Activated CD4-positive, alpha-beta T cell treated with anti-CD3 and anti-CD28 coated beads, Interleukin-2, amount 50 U/mL, for 24 hours (primary cell): ENCODE measurements around the gene ACHE.

ENCODE experiments used
- DNase-seq, 2 donors: peaks; one replicate each; pipeline ENCODE4 v3.0.0-alpha.2; 2020; ENCODE audit warnings: low read depth in 1 of 2, low spot score in 1 of 2

Gene ACHE

DNA sequence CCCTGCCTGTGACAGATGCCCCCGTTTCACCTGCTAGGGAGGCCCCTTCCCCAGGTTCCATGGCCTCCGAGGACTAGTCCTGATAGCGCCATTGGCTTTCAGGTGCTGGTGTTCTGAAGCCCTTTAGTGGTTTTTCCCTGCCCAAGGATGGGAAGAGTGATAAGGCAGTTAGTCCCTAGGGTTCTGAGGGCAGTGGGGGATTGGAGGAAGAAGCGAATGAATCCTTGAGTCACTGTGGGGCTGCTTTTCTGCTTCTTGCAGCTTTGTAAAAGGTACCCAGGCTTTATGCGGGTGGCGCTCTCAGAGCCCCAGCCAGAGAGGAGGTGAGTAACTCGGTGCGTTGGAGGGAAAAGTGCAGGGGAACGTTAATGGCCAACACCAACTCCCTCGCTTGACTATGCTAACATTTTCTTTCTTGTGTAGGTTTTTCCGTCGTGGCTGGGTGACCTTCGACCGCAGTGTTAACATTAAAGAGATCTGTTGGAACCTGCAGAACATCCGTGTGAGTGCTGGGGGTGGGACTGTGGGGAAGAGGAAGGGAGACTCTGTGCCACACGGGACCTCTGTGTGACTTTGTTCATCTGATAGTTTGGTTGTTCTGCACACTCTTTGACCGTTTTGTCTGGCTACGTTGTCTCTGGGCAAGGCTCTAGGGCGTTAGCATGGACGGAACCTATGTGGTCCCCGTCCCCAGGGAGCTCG lies 10.1 kb downstream of the ACHE start:
- no peak for DNase-seq

DNA sequence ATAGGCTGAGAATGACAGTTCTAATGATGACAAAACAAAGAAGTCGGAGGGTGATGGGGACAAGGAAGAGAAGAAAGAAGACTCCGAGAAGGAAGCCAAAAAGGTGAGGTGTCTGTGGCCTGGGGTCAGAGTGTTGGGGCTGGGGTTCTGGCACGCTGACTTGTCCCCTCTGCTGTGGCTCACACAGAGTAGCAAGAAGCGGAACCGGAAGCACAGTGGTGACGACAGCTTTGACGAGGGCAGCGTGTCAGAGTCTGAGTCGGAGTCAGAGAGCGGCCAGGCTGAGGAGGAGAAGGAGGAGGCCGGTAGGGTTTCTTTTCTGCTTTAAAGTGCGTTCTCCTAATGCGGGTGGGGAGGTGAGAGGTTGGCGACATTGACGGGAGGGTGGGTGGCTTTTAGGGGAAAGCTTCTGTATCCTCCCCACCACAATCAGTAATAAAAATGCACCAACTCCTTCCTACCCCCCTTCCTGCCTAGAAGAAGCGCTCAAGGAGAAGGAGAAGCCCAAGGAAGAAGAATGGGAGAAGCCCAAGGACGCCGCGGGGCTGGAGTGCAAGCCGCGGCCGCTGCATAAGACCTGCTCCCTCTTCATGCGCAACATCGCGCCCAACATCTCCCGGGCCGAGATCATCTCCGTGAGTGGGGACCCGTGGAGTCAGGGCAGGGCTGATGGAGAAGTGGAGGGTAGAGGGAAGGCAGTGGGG lies 10.8 kb downstream of the ACHE start:
- no peak for DNase-seq

DNA sequence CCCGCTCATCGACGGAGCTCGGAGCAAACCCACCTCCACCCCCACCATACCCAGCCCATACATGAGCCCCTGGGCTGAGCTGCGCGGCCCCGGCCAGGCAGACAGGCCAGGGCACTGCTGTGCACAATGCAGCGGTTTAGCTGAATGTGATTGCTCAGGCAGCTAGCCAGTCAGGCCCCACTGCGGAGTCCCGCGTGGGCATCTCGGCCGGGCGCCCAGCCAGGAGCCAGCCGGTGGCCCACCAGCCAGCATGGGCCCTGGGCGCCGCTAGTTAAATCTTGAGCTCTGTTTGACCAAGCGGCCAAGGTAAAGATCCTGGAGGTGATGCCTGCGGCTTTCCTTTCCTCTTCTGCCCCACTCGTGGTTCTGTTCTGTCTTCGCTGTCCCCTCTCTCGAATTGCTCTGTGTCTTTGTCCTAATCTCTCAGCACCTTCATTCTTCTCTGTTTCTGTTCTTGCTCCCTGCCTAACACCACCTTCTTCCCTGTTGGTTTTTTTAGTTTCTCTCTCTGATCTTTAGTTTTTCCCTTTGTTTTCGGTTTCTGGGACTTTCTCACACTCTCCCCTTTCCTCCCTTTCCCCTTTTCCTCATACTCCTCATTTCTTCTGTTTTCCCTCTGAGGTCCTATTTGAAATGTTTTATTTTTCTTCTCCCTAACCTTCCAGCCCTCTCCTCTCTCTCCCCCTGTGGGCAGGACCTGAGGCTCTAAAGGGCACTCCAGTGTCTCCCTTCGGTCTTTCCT lies 12.7 kb downstream of the ACHE start:
- DNase-seq, result no peak

DNA sequence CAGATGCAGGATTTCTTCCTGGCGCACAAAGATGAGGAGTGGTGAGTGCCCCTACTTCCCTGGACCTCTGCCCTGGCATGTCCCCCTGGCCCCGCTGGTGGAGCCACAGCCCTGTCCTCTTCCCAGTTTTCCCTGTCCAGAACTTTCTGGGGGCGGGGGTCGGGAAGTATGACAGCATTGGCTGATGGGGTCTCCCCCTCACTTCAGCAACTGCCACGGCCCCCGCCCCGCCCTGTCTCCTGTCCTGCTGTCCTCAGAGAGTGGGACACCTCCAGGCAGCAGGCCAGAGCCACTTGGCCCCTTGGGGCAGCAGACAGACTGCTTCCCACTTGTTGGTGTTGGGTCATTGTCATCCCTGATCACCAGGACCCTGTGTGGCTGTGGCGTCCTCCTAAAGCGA lies 13.5 kb downstream of the ACHE start:
- no peak for DNase-seq

DNA sequence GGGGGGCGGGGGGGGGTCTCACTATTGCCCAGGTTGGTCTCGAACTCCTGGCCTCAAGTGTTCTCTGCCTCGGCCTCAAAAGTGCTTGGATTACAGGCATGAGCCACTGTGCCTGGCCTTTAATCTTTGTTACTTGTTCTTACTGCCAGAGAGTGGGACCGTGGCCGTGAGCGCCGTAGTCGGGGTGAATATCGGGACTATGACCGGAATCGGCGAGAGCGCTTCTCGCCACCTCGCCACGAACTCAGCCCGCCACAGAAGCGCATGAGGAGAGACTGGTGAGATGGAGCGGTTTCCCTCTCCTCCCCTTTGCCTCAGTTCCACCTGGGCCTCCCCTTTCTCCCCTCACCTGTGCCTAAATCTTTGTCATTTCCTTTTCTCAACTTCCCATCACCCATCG lies 14.6 kb downstream of the ACHE start:
- DNase-seq, result no peak

DNA sequence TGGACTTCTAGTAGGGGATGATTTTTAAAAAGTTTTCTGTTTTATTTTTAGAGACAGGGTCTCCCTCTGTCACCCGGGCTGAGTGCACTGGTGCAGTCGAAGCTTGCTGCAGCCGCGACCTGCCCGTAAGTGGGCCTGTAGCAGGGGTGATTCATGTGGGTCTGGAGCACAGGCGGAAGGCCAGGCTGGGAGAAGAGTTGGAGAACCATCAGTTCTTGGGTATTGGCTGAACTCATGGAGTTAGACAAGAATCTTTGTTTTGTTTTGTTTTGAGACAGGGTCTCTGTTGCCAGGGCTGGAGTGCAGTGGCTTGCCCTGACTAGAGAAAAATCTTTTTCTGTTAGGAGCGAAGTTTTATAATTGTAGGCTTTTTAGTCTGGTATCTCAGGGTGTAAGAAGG lies 15.0 kb downstream of the ACHE start:
- DNase-seq, result no peak

DNA sequence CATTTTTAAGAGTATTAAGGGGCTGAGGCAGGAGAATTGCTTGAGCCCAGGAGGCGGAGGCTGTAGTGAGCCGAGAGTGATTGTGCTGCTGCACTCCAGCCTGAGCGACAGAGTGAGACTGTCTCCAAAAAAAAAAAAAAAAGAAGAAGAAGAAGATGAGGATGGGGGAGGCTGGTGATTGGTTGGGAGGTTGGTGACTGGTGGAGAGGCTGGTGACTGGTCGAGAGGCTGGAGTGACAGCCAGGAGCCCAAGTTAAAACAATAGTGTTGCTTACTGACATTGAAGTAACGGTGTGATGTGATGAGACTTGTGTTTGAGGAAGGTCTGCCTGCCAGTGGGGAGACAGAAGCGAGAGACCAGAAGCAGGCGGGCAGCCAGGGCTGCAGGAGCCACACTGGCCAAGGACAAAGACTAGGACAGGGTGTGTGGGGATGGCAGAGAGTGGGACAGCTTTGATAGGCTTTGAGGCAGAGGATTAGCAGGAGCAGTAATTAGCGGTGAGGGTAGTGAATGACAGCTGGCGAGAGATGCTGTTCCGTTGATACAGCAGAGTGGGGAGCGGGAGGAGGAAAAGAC lies 15.9 kb downstream of the ACHE start:
- DNase-seq, result no peak

DNA sequence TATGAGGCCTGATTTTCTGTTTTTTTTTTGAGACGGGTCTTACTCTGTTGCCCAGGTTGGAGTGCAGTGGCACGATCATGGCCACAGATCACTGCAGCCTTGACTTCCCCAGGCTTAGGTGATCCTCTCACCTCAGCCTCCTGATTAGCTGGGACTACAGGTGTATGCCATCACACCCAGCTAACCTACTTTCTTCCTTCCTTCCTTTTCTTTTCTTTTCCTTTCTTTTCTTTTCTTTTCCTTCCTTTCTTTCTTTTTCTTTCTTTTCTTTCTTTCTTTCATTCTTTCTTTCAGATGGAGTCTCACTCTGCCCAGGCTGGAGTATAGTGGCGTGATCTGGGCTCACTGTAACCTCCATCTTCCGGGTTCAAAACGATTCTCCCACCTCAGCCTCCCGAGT lies 17.0 kb downstream of the ACHE start:
- DNase-seq, result no peak

DNA sequence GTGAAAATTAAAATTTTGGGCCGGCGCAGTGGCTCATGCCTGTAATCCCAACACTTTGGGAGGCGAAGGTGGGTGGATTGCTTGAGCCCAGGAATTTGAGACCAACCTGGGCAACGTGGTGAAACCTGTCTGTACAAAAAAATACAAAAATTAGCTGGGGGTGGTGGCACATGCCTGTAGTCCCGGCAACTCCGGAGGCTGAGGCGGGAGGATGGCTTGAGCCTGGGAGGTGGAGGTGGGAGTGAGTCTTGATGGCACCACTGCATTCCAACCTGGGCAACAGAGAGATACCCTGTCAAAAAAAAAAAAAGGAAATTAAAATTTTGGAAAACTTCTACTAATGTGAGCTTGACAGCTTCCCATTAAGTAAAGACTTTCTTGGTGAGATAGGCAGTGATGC lies 17.7 kb downstream of the ACHE start:
- DNase-seq, result no peak

DNA sequence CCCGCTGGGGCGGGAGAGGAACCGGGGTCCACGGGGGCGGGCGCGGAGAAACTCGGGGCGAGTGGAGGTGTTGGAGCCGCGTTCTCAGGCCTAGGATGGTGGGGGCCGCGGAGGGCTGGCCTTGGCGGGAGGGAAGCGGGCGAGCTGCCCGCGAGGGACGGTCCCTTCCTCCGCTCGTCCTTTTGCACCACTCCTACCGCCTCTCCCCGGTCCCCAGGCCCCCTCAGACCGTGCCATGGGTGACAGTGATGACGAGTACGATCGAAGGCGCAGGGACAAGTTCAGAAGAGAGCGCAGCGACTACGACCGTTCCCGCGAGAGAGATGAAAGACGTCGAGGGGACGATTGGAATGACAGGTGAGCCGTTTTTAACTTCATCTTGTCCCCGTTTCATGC lies 20.3 kb downstream of the ACHE start:
- no peak for DNase-seq

DNA sequence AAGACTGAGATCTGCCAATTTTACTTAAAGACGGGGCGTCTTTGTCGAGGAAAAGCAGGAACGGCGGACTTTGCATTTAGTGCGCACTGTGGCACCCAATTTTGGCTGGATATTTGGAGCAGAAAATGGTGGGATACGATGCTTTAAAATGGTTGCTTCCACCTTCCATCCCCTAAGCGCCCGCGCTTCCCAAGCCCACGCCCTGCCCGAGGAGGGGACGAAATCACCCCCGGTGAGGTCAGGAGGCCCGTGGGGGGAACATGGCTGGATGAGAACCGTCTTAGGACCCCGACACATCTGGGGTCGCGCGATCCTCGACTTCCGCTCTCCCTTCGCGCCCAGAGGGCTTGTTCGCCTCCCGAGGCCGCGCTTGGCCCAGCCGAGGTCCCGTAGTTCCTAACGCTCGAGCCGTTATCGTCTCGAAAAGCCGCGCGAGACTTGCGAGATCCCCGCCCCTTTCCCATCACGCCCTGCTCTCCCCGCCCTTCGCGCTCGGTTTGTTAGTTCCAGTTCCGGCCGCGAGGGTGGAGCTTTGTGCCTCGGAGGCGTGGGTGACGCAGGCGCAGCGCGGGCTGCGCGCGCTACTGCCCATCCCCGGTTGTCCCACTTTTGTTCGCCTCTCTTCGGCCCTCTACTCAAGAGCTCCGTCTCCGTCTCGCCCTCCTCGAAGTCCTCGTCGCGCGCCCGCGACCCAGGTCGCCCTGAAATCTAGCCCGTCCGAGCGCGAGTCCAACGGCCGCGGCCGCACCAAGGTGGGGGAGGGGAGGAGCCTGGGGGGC lies 20.9 kb downstream of the ACHE start, which contains the start of gene SRRT:
Gene SRRT, plus strand, starts transcription at position 527 of the 779 bp plus-strand sequence. CDS start 488 bp downstream, outside the sequence.
- peak; percentile 94 to 98 for DNase-seq

DNA sequence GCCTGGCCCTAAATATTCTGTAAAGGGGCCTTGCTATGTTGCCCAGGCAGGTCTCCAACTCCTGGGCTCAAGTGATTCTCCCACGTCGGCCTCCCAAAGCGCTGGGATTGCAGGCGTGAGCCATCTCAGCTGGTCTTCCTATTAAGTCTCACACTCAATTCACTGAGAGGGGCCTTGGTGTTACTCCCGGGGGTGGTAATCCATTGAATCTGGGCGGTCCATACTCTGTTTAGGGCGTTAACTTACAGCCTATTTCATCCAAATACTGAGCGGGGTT lies 21.4 kb downstream of the ACHE start:
- no peak for DNase-seq

DNA sequence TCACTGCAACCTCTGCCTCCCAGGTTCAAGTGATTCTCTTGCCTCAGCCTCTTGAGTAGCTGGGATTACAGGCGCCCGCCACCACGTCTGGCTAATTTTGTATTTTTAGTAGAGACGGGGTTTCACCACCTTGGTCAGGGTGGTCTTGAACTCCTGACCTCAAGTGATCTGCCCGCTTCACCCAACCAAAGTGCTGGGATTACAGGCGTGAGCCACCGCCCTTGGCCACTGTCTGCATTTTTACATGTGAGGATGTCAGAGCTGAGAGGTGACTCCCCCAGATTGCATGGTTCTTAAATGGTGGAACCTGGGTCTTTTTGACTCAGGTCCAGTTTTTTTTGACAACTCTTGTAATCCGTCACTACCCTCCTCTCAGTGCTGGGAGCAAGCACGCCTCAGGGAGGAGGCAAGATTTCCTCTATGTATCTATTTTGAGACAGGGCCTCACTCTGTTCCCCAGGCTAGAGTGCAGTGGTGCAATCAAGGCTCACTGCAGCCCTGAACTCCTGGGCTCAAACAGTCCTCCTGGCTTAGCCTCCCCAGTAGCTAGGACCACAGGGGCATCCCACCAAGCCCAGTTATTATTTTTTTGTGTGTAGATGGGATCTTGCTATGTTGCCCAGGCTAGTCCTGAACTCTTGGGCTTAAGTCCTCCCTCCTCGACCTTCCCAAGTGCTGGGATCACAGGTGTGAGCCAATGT lies 21.9 kb downstream of the ACHE start:
- DNase-seq, result no peak

DNA sequence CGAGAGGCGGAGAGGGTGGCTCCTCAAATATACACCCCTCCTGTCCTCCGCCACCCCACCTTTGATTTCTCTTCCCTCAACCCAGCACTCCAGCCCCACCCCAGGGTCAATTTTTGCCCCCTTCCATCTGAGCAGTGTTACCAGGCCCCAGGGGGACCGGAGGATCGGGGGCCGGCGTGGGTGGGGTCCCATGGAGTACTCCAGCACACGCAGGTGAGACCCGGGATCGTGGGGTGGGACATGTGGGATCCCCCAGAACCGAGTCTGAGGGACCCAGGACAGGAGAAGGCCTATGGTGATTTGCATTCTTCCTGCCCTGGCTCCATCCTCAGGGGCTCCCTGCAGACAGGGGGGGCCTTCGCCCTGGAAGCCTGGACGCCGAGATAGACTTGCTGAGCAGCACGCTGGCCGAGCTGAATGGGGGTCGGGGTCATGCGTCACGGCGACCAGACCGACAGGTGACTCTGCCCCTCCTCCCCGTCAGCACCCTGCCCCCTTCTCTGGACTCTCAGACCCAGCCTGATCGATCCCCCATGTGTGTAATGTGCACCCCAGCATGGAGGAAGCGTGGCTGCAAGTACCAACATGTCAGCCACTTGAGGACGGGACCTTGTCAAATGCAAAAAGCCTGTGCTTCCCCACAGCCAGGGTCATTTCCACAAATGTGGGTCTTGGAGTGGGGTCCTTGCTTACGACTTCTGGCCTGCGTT lies 27.8 kb downstream of the ACHE start:
- no peak for DNase-seq

DNA sequence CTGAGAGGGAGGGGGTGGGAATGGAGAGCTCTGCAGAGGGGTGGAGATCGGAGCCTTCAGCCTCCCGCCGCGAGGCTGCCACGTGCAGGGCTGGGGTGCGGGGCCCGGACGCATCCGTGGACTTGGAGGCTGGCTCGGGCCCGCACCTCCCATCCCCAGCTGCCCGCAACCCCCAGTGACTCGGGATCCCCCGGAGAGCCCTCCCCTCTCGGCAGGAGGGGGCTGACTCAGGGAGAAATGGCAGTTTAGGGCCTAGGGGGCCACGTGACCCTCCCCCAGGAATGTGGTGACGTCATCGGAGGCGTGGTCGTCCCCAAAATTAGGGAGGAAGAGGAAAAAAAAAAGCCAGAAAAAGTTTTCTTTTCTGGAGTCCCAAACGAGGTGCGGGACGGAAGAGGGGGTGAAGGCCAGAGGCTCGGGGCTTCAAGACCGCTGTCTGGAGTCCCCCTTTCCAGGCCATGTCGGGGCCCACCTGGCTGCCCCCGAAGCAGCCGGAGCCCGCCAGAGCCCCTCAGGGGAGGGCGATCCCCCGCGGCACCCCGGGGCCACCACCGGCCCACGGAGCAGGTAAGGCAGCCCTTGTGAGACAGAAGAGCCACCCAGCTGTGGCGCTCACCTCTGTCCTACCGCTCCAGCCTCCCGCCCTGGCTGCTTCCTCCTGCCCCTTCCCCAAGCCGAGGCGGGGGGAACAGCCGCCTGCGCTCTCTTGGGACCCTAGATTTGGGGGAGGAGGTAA lies 28.5 kb downstream of the ACHE start, which contains the start of gene TRIP6:
Gene TRIP6, plus strand, starts transcription at position 348 of the 736 bp plus-strand sequence. Its CDS starts 111 bp downstream, at position 459.
- peak; percentile 44 to 68 for DNase-seq

DNA sequence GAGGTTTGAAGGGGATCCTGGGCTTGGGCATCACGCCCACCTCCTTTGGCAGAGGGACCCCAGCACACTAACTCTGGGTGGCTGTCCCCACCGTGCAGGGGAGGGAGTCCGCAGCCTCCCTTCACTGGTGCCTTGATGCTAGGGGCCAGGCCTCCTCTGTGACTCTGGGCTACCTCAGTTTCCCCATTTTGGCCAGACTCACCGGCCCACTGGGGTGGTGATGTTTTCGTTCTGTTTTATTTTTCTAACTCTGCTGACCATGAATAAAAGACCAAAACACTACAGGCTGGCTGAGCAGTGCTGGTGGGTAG lies 29.0 kb downstream of the ACHE start:
- DNase-seq, result no peak

DNA sequence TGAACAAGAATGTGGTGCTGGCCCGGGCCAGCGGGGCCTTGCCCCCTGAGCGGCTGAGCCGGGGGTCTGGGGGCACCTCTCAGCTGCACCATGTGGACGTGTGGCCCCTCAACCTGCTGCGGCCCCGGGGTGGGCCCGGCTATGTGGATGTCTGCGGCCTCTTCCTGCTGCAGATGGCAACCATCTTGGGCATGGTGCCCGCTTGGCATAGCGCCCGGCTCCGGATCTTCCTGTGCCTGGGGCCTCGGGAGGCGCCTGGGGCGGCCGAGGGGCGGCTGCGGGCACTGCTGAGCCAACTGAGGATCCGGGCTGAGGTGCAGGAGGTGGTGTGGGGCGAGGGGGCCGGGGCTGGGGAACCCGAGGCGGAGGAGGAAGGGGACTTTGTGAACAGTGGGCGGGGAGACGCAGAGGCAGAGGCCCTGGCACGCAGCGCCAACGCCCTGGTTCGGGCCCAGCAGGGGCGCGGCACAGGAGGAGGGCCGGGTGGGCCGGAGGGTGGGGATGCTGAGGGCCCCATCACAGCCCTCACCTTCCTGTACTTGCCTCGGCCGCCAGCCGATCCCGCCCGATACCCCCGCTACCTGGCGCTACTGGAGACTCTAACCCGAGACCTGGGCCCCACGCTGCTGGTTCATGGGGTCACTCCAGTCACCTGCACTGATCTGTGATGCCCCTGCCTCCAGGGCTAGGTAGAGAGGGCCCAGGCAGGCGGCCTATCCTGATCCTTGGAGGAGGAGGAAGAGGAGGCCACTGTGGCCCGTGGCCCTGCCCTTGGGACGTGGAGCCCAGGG lies 29.6 kb downstream of the ACHE start:
- no peak for DNase-seq

DNA sequence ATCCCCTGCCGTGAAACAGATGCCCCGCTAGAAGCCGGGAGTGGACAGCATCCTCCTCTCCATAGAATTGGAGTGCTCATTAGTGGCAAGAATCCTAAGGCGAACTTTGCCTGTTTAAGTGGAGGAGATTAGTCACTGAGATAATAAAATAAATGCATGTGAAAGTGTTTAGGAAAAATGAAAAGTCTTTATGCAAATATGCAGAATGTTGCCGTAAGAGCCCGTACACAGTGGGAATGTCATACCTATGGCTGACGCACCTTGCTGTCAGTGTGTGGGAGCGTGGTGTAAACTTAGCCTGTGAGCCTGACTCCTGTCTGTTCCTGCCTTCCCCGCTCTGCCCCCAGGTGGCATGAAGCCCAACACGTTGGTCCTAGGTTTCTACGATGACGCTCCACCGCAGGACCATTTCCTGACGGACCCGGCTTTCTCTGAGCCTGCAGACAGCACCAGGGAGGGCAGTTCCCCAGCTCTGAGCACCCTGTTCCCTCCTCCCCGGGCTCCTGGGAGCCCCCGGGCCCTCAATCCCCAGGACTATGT lies 30.2 kb downstream of the ACHE start:
- DNase-seq, result no peak
